GM23248 (cell line): ENCODE data around the gene AGBL5.

ENCODE experiments used
- EZH2 ChIP-seq: fragments of 200-600 bp; sonication (generic); IDR thresholded peaks from 2 replicates; pipeline ENCODE4 v1.6.1; 2018; ENCODE audit warnings: antibody characterized with exemption, mild to moderate bottlenecking; ENCODE audit not compliant: insufficient read depth, poor library complexity, severe bottlenecking
- EZH2phosphoT487 ChIP-seq: fragments of 200-600 bp; sonication (generic); IDR thresholded peaks from 2 replicates; pipeline ENCODE4 v1.6.1; 2018; ENCODE audit warnings: antibody characterized with exemption, moderate library complexity, mild to moderate bottlenecking, low read depth; ENCODE audit not compliant: insufficient read depth

- TF ChIP-seq EZH2 = no peak
- no peak for TF ChIP-seq EZH2phosphoT487
Measured at GRCh38 chr2:27084297-27085061, 33.0 kb downstream of the AGBL5 start.
